HG03342 (cell line): ENCODE data around the gene KIAA0319L.

ENCODE experiments used
- ATAC-seq: cut with Tn5 transposase; IDR thresholded peaks from one replicate; pipeline ENCODE4 v1.9.1; 2021; ENCODE audit warnings: mild to moderate bottlenecking, moderate library complexity; ENCODE audit not compliant: unreplicated experiment

KIAA0319L gene

DNA sequence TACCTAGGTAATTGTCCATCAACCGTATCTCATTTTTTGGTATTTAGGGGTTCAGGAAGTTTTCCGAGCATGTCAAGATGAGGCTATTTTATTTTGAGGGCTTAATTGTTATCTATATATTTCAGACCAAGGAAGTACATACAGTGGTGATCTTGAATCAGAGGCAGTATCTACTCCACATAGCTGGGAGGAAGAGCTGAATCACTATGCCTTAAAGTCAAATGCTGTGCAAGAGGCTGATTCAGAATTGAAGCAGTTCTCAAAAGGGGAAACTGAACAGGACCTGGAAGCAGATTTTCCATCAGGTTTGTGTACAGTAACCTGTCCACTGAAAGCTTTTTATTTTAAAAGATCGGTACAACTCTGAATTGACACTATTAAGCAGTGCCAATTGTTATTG is 158.5 kb downstream of the KIAA0319L start:
- no peak for ATAC-seq

DNA sequence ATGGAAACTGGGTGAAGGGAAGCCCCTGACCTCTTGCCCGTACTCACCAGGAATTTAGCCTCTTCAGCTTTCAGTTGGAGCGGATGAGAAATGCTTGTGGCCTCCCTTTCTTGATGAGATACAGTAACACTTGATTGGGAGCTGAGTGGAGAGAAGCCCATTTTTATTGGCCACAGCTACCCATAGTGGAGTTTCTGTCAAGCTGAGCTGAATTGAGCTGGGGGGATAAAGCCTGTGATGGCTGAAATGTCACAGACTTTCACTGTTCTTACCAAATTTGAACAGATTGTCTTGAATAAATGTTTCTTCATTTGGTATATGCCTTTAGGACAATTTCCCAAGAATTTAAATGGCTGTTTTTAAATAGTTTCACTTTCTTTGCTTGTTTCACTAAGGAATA is 162.8 kb downstream of the KIAA0319L start:
- no peak for ATAC-seq

DNA sequence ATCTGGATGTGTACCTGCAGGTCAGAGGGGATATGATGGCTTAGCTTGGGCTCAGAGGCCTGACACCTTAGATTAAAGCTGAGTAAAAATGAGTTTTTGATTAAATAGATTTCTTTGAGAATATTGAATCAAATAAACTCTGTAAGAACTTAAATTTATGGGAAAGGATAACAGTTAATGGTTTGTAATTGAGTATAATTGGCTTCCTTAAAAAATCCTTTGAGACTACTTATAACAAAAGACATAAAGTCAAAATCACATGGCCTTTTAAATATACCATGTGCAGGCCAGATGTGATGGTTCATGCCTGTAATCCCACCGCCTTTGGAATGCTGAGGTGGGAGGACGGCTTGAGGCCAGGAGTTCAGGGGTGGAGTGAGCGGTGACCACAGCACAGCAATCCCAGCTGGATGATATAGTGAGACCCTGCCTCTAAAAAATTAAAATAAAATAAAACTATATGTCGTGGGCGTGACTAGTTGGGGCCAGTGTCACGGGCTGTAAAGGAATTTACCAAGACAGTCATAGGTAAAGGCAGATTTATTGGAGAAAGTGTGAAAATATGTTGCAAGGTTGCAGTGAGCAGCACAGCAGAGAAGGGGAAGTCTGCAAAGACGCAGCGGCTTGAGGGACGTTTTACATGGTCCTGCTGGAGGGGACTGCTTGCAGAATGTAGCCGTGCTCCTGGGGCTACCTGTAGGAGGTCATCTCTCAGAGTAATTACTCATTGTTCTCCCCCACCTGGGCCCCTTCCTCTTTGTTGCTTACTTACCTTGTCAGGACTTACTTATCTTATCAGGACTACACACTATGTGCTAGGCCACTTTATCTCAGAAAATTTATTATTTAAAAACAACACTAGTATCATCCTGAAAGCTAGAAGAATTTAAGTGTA is 166.4 kb downstream of the KIAA0319L start:
- ATAC-seq = no peak

DNA sequence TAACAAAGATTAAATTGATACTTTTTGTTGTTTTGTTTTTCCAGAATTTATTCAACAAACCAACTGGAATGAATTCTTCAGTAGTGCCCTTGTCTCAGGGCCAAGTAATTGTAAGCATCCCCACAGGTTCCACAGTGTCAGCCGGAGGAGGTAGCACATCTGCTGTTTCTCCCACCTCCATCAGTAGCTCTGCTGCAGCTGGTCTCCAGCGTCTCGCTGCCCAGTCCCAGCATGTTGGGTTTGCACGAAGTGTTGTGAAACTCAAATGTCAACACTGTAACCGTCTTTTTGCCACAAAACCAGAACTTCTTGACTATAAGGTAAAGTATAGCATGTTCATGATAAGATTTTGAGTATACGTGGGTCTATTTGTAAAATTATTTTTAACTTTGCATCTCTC is 170.2 kb downstream of the KIAA0319L start:
- no peak for ATAC-seq

DNA sequence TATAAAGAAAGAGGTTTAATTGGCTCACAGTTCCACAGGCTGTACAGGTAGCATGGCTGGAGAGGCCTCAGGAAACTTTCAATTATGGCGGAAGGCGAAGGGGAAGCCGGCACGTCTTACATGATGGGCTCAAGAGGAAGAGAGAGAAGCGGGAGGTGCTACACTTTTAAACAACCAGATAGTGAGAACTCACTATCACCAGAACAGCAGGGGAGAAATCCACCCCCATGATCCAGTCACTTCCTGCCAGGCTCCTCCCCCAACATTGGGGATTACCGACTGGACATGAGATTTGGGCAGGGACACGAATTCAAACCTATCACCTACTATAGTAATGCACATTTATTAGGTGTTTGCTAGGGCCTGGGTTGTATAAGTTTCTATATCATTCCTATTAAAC is 170.9 kb downstream of the KIAA0319L start:
- no peak for ATAC-seq
